AG04449 (cell line): ENCODE data around the gene SMPDL3A.

ENCODE experiments used
- CTCF ChIA-PET: fragments of 350-600 bp; formaldehyde crosslinking; extraction: SDS; loops from one replicate; lab custom pipeline; 2021; ENCODE audit warnings: antibody characterized with exemption; lab: Yijun Ruan, JAX
- POLR2A ChIA-PET: fragments of 400-600, 350-600 bp; formaldehyde crosslinking; extraction: SDS; loops from one replicate; lab custom pipeline; 2020; ENCODE audit warnings: antibody characterized with exemption, inconsistent platforms; lab: Yijun Ruan, JAX
- DNase-seq: peaks from one replicate; pipeline ENCODE4 v3.0.0-alpha.2; 2010; ENCODE audit warnings: low read depth, low spot score
- H3K4me3 ChIP-seq: 2 replicates; pipeline ENCODE4 v1.5.1; 2011; ENCODE audit warnings: low read depth, mild to moderate bottlenecking, control low read depth, low read length
- CTCF ChIP-seq: IDR thresholded peaks from one replicate; pipeline ENCODE4 v1.5.1; 2011; ENCODE audit warnings: mild to moderate bottlenecking, moderate library complexity, low read length, control low read depth, inconsistent platforms; ENCODE audit not compliant: insufficient read depth; ENCODE audit errors: missing control alignments

SMPDL3A gene

DNA sequence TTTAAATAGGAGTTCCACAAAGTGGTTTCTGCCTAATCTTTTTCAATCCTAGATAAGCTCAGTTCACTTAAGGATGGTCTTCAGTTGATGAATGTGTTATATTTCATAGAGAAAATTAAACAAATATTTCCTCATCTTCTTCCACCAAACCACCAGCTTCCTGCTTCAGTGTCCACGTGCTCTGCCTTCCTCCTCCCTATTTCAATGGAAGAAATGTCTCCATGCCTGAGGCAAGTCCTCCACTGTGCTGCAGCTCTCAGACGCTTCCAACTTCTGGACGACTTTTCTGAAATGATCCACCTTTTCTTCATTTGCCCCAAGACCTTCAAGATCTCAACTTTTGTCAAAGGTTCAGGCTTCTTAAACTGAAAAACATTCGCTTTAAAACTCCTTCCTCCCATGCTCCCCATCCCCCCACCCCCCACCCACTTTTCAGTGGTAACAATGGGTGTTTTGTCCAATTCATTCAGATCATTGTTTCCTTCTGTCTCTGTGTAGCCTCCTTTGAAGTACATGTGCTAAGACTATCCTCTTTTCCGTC lies 34.8 kb upstream of the SMPDL3A start:
- ChIA-PET CTCF (interaction anchor here (0.9 to 1.2 kb wide), 3 partner anchors 10 to 35 kb away, joined by 3 read pairs; partner anchors contain the start of gene SMPDL3A), POLR2A (no interaction called here)
- no peak overlapping the region for H3K4me3 ChIP-seq
- TF ChIP-seq CTCF = no peak
- DNase-seq = no peak

GRCh38 chr6:122755901-122756300 lies 33.2 kb upstream of the SMPDL3A start:
- CTCF ChIA-PET = no interaction called here
- TF ChIP-seq CTCF = no peak
- no peak overlapping the region for H3K4me3 ChIP-seq
- no peak for DNase-seq
- POLR2A ChIA-PET = no interaction called here

DNA sequence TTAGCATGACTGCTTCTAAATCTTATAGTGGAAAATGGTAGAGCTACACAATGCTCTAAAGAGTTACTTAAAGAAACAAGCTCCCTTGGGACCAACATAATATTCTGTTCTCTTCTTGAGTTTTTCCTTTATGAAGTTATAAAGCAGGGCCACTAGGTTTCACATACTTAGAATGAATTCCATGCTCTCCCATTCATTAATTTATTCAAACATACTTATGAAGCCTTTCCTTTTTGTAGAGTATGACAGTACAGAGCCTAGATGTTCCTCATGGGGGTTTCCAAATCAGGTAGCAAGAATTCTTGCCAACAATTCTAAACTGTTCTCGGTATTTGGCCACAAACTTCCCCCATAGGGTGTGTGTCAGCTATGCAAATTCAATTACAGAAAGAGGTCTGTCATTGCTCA lies 30.1 kb upstream of the SMPDL3A start:
- DNase-seq = no peak
- CTCF ChIA-PET = no interaction called here

GRCh38 chr6:122760330-122760729 lies 28.7 kb upstream of the SMPDL3A start:
- ChIA-PET CTCF (interaction anchor here (1.6 kb wide), 1 partner anchor 79 kb away, joined by 3 read pairs; no protein-coding TSS in a partner anchor), POLR2A (no interaction called here)
- H3K4me3 ChIP-seq = no peak overlapping the region
- no peak for TF ChIP-seq CTCF
- no peak for DNase-seq

More for the DNA sequence above, 30.1 kb upstream of the SMPDL3A start:
- no peak for TF ChIP-seq CTCF
- POLR2A ChIA-PET = no interaction called here
- no peak overlapping the region for H3K4me3 ChIP-seq

- POLR2A ChIA-PET = no interaction called here
Observed at GRCh38 chr6:122766256-122766655, 22.8 kb upstream of the SMPDL3A start.

More at GRCh38 chr6:122766256-122766655, 22.8 kb upstream of the SMPDL3A start:
- DNase-seq = no peak
- CTCF ChIA-PET = interaction anchor here (1.5 to 1.8 kb wide), 2 partner anchors 36 to 72 kb away, joined by 3 to 4 read pairs; no protein-coding TSS in a partner anchor
- no peak for TF ChIP-seq CTCF
- H3K4me3 ChIP-seq = no peak overlapping the region
